ENCODE results near the gene MYOZ3. TPM values are rescaled to one million over a fixed set of nuclear protein-coding genes. Genes with fewer than 3 reads are reported as not detected.

Gene MYOZ3
- total RNA-seq, 1 experiment from 2014 or later = not detected

GRCh38 chr5:150640311-150641005 is 20.6 kb upstream of the MYOZ3 start, which contains the start of gene SYNPO:
Gene SYNPO (plus strand): TSS chr5:150640660. CDS start chr5:150648276, 7,616 bp downstream.
- H3K36me3 Mint-ChIP-seq (ENCODE audit: insufficient read depth, unreplicated experiment) = peaks cover 39% of the 10 kb centered on the region
- no TSS peak for BruUV-seq (replicated peaks)
- H3K27ac Mint-ChIP-seq (ENCODE audit: unreplicated experiment) = peak within 1 kb of the TSS; percentile 58
- intact Hi-C loops (cut with micrococcal nuclease; ENCODE audit: unreplicated experiment) = loop anchor here (5.0 kb wide), 1 partner anchor 78 kb away; no protein-coding TSS in a partner anchor
- no peaks in the 10 kb centered on the region for H3K27me3 Mint-ChIP-seq (ENCODE audit: unreplicated experiment)
- H3K4me3 Mint-ChIP-seq (ENCODE audit: low read depth, unreplicated experiment) = peak within 1 kb of the TSS; percentile 19
- CTCF ChIA-PET = interaction anchor here (0.6 to 1.0 kb wide), 3 partner anchors 9 to 22 kb away, joined by 3 to 4 read pairs (median 3); no protein-coding TSS in a partner anchor
- peaks cover 74% of the 10 kb centered on the region for H3K4me1 Mint-ChIP-seq (ENCODE audit: low read depth, unreplicated experiment)
- H3K9me3 Mint-ChIP-seq (ENCODE audit: low read depth, unreplicated experiment) = no peaks in the 10 kb centered on the region
- TF ChIP-seq CTCF (IDR thresholded peaks at IDR 0.05; ENCODE audit: unreplicated experiment) = no peak
- peak; percentile 49 for DNase-seq

GRCh38 chr5:150641006-150641570 is 20.0 kb upstream of the MYOZ3 start:
- DNase-seq = no peak
- no peaks in the 10 kb centered on the region for H3K9me3 Mint-ChIP-seq (ENCODE audit: low read depth, unreplicated experiment)
- peak overlapping the region; percentile 10 for H3K27ac Mint-ChIP-seq (ENCODE audit: unreplicated experiment)
- H3K27me3 Mint-ChIP-seq (ENCODE audit: unreplicated experiment) = no peaks in the 10 kb centered on the region
- no peak for TF ChIP-seq CTCF (IDR thresholded peaks at IDR 0.05; ENCODE audit: unreplicated experiment)
- peaks cover 68% of the 10 kb centered on the region for H3K4me1 Mint-ChIP-seq (ENCODE audit: low read depth, unreplicated experiment)
- H3K4me3 Mint-ChIP-seq (ENCODE audit: low read depth, unreplicated experiment) = peak overlapping the region; percentile 19
- H3K36me3 Mint-ChIP-seq (ENCODE audit: insufficient read depth, unreplicated experiment) = peaks cover 39% of the 10 kb centered on the region
- no TSS peak for BruUV-seq (replicated peaks)
- CTCF ChIA-PET = interaction anchor here (0.6 to 0.9 kb wide), 2 partner anchors 9 to 10 kb away, joined by 3 to 4 read pairs; no protein-coding TSS in a partner anchor
- intact Hi-C loops (cut with micrococcal nuclease; ENCODE audit: unreplicated experiment) = loop anchor here (5.0 kb wide), 1 partner anchor 79 kb away; no protein-coding TSS in a partner anchor

- CTCF ChIA-PET = interaction anchor here (0.6 to 1.2 kb wide), 4 partner anchors 12 to 59 kb away, joined by 3 to 7 read pairs (median 4); partner anchors contain the start of gene RBM22
- intact Hi-C loops (cut with micrococcal nuclease; ENCODE audit: unreplicated experiment) = loop anchor here (5.0 kb wide), 1 partner anchor 80 kb away; no protein-coding TSS in a partner anchor
- peaks cover 59% of the 10 kb centered on the region for H3K4me1 Mint-ChIP-seq (ENCODE audit: low read depth, unreplicated experiment)
- no peak overlapping the region for H3K4me3 Mint-ChIP-seq (ENCODE audit: low read depth, unreplicated experiment)
- no peaks in the 10 kb centered on the region for H3K9me3 Mint-ChIP-seq (ENCODE audit: low read depth, unreplicated experiment)
- no peak for DNase-seq
- no peak overlapping the region for H3K27ac Mint-ChIP-seq (ENCODE audit: unreplicated experiment)
- BruUV-seq (replicated peaks) = no TSS peak
- TF ChIP-seq CTCF (IDR thresholded peaks at IDR 0.05; ENCODE audit: unreplicated experiment) = no peak
- peaks cover 3% of the 10 kb centered on the region for H3K27me3 Mint-ChIP-seq (ENCODE audit: unreplicated experiment)
- H3K36me3 Mint-ChIP-seq (ENCODE audit: insufficient read depth, unreplicated experiment) = peaks cover 30% of the 10 kb centered on the region
Observed at GRCh38 chr5:150641824-150642566, 19.1 kb upstream of the MYOZ3 start.

GRCh38 chr5:150642567-150642927 is 18.5 kb upstream of the MYOZ3 start:
- Mint-ChIP-seq H3K9me3 (ENCODE audit: low read depth, unreplicated experiment) (no peaks in the 10 kb centered on the region), H3K4me3 (ENCODE audit: low read depth, unreplicated experiment) (no peak overlapping the region), H3K36me3 (ENCODE audit: insufficient read depth, unreplicated experiment) (peaks cover 25% of the 10 kb centered on the region), H3K4me1 (ENCODE audit: low read depth, unreplicated experiment) (peaks cover 53% of the 10 kb centered on the region), H3K27me3 (ENCODE audit: unreplicated experiment) (peaks cover 9% of the 10 kb centered on the region), H3K27ac (ENCODE audit: unreplicated experiment) (no peak overlapping the region)
- no TSS peak for BruUV-seq (replicated peaks)
- no peak for TF ChIP-seq CTCF (IDR thresholded peaks at IDR 0.05; ENCODE audit: unreplicated experiment)
- peak; percentile 67 for DNase-seq
- CTCF ChIA-PET = interaction anchor here (0.6 to 1.2 kb wide), 4 partner anchors 12 to 60 kb away, joined by 3 to 7 read pairs (median 4); partner anchors contain the start of gene RBM22
- intact Hi-C loops (cut with micrococcal nuclease; ENCODE audit: unreplicated experiment) = loop anchor here (5.0 kb wide), 1 partner anchor 80 kb away; no protein-coding TSS in a partner anchor
